ENCODE results near the gene COPS8.

DNA sequence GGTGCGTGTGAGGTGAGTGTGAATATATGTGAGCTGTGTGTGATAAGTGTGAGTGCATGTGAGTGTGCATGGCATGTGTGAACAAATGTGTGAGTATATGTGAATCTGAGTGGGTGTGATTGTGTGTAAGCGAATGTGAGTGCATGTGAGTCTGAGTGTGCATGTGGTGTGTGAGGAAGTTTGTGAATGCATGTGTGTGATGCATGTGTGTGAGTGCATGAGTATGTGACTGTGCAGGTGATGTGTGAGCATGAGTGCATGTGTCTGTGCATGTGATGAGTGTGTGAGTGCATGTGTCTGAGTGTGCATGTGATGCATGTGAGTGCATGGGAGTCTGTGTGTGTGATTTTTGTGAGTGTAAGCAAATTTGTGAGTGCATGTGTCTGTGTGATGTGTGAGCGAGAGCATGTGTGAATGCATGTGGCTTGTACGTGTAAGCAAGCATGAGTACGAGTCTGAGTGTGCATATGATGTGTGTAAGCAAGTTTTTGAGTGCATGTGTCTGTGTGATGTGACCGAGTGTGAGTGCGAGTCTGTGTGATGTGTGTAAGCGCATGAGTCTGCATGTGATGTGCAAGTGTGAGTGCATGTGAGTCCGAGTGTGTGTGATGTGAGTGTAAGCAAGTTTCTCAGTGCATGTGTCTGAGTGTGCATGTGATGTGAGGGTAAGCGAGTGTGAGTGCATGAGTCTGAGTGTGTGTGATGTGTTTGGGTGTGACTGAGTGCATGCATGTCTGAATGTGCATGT lies 43.3 kb downstream of the COPS8 start:
- TF ChIP-seq POLR2AphosphoS5 (IDR thresholded peaks at IDR 0.05; ENCODE audit: low read depth) (no peak), ZNF331 (CRISPR knock-in tag; IDR thresholded peaks at IDR 0.05; ENCODE audit: low read depth) (no peak), CREB1 (CRISPR knock-in tag; IDR thresholded peaks at IDR 0.05; ENCODE audit: low read depth) (no peak), EZH2phosphoT487 (IDR thresholded peaks at IDR 0.05; ENCODE audit: unreplicated experiment) (no peak), NANOG (IDR thresholded peaks at IDR 0.05; ENCODE audit: borderline replicate concordance) (no peak), JUNB (IDR thresholded peaks at IDR 0.05; ENCODE audit: unreplicated experiment) (no peak), EZH2 (IDR thresholded peaks at IDR 0.05; ENCODE audit: low read depth, unreplicated experiment) (no peak)
- TF ChIP-seq, protein P1, sequence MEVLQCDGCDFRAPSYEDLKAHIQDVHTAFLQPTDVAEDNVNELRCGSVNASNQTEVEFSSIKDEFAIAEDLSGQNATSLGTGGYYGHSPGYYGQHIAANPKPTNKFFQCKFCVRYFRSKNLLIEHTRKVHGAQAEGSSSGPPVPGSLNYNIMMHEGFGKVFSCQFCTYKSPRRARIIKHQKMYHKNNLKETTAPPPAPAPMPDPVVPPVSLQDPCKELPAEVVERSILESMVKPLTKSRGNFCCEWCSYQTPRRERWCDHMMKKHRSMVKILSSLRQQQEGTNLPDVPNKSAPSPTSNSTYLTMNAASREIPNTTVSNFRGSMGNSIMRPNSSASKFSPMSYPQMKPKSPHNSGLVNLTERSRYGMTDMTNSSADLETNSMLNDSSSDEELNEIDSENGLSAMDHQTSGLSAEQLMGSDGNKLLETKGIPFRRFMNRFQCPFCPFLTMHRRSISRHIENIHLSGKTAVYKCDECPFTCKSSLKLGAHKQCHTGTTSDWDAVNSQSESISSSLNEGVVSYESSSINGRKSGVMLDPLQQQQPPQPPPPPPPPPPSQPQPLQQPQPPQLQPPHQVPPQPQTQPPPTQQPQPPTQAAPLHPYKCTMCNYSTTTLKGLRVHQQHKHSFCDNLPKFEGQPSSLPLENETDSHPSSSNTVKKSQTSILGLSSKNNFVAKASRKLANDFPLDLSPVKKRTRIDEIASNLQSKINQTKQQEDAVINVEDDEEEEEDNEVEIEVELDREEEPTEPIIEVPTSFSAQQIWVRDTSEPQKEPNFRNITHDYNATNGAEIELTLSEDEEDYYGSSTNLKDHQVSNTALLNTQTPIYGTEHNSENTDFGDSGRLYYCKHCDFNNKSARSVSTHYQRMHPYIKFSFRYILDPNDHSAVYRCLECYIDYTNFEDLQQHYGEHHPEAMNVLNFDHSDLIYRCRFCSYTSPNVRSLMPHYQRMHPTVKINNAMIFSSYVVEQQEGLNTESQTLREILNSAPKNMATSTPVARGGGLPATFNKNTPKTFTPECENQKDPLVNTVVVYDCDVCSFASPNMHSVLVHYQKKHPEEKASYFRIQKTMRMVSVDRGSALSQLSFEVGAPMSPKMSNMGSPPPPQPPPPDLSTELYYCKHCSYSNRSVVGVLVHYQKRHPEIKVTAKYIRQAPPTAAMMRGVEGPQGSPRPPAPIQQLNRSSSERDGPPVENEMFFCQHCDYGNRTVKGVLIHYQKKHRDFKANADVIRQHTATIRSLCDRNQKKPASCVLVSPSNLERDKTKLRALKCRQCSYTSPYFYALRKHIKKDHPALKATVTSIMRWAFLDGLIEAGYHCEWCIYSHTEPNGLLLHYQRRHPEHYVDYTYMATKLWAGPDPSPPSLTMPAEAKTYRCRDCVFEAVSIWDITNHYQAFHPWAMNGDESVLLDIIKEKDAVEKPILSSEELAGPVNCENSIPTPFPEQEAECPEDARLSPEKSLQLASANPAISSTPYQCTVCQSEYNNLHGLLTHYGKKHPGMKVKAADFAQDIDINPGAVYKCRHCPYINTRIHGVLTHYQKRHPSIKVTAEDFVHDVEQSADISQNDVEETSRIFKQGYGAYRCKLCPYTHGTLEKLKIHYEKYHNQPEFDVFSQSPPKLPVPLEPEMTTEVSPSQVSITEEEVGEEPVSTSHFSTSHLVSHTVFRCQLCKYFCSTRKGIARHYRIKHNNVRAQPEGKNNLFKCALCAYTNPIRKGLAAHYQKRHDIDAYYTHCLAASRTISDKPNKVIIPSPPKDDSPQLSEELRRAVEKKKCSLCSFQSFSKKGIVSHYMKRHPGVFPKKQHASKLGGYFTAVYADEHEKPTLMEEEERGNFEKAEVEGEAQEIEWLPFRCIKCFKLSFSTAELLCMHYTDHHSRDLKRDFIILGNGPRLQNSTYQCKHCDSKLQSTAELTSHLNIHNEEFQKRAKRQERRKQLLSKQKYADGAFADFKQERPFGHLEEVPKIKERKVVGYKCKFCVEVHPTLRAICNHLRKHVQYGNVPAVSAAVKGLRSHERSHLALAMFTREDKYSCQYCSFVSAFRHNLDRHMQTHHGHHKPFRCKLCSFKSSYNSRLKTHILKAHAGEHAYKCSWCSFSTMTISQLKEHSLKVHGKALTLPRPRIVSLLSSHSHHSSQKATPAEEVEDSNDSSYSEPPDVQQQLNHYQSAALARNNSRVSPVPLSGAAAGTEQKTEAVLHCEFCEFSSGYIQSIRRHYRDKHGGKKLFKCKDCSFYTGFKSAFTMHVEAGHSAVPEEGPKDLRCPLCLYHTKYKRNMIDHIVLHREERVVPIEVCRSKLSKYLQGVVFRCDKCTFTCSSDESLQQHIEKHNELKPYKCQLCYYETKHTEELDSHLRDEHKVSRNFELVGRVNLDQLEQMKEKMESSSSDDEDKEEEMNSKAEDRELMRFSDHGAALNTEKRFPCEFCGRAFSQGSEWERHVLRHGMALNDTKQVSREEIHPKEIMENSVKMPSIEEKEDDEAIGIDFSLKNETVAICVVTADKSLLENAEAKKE (CRISPR knock-in tag; IDR thresholded peaks at IDR 0.05) = no peak
- TF ChIP-seq, protein P2, sequence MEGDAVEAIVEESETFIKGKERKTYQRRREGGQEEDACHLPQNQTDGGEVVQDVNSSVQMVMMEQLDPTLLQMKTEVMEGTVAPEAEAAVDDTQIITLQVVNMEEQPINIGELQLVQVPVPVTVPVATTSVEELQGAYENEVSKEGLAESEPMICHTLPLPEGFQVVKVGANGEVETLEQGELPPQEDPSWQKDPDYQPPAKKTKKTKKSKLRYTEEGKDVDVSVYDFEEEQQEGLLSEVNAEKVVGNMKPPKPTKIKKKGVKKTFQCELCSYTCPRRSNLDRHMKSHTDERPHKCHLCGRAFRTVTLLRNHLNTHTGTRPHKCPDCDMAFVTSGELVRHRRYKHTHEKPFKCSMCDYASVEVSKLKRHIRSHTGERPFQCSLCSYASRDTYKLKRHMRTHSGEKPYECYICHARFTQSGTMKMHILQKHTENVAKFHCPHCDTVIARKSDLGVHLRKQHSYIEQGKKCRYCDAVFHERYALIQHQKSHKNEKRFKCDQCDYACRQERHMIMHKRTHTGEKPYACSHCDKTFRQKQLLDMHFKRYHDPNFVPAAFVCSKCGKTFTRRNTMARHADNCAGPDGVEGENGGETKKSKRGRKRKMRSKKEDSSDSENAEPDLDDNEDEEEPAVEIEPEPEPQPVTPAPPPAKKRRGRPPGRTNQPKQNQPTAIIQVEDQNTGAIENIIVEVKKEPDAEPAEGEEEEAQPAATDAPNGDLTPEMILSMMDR (conservative IDR thresholded peaks at IDR 0.05; ENCODE audit: low read depth in 2 of 2) = no peak
- TF ChIP-seq, protein P3, sequence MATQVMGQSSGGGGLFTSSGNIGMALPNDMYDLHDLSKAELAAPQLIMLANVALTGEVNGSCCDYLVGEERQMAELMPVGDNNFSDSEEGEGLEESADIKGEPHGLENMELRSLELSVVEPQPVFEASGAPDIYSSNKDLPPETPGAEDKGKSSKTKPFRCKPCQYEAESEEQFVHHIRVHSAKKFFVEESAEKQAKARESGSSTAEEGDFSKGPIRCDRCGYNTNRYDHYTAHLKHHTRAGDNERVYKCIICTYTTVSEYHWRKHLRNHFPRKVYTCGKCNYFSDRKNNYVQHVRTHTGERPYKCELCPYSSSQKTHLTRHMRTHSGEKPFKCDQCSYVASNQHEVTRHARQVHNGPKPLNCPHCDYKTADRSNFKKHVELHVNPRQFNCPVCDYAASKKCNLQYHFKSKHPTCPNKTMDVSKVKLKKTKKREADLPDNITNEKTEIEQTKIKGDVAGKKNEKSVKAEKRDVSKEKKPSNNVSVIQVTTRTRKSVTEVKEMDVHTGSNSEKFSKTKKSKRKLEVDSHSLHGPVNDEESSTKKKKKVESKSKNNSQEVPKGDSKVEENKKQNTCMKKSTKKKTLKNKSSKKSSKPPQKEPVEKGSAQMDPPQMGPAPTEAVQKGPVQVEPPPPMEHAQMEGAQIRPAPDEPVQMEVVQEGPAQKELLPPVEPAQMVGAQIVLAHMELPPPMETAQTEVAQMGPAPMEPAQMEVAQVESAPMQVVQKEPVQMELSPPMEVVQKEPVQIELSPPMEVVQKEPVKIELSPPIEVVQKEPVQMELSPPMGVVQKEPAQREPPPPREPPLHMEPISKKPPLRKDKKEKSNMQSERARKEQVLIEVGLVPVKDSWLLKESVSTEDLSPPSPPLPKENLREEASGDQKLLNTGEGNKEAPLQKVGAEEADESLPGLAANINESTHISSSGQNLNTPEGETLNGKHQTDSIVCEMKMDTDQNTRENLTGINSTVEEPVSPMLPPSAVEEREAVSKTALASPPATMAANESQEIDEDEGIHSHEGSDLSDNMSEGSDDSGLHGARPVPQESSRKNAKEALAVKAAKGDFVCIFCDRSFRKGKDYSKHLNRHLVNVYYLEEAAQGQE (IDR thresholded peaks at IDR 0.05; ENCODE audit: unreplicated experiment) = no peak

Data from GM23338 (cell line).